ENCODE data around the gene WIZ.

The WIZ gene

DNA sequence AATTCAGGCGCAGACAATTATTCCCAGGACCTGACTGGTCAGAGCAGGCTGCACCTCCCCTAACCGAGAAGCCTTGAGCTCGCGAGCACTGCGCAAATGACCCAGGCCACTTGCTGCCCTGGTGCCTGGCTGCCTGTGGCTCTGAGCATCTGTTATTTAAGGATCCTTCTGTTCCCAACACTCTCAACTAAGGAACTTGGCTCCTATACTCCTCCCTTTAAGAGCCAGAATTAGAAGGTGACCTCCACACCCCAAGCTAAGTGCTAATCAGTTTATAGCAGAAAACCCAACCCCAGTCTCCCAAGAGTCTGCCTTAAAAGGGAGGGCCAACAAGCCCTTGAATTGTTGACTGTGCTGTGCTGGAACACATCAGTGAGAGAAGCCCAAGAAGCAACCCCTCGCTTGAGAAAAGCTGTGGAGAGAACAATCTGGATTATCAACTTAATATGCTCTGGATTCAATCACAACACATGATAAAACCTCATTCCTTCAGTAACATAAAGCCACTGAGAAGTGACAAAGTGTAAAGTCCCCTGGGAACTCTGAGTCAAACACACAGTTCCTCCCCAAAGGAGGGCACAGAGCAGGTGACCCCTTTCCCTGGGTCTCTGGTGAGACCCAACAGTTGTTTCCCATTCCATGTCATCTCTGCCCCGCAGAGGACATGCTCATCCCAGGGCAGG, 45.5 kb downstream of the WIZ start:
- TF ChIP-seq CTCF (IDR thresholded peaks at IDR 0.05; ENCODE audit: control insufficient read depth, extremely low read depth, insufficient read depth) = no peak
- H3K4me3 ChIP-seq (ENCODE audit: low read depth, low read length) = no peak overlapping the region

GRCh38 chr19:15403151-15403531, 46.6 kb downstream of the WIZ start:
- H3K4me3 ChIP-seq (ENCODE audit: low read depth, low read length) = no peak overlapping the region
- TF ChIP-seq CTCF (IDR thresholded peaks at IDR 0.05; ENCODE audit: control insufficient read depth, extremely low read depth, insufficient read depth) = no peak
- no peak for DNase-seq (ENCODE audit: low read depth)

More for the DNA sequence above, 45.5 kb downstream of the WIZ start:
- DNase-seq (ENCODE audit: low read depth) = no peak

DNA sequence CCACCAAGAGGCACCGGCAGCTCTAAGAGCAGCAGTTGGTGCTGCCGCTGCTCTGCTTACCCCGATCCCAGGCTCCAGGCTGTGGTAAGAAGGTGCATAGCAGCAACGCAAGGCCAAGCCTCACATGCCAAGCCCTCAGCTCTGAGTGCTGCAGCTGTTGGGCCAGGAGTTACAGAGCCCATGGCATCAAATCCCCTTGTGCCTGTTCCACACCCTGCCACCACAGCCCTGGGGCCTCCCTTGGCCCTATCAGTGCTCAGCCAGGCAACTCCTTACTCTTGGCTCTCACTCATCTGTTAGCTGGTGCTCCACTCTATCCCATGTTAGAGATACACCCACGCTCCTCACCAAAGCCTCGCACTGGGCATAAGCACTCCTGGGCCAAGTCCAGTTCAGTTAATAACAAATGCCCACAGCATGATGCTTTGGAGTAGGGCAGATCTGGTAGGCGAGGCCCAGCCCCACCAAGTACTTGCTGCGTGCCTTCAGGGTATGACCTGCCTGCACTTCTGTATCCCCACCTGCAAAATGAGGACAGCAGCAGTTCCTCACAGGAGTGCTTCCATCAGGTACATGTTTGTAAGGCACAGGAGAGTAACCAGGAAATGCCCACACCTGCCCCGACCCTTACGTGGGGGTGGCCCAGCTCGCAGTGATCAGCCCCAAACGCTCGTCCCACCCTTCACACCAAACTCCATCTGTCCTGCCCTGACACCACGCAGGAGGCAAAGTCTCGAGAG, 47.2 kb downstream of the WIZ start:
- H3K4me3 ChIP-seq (ENCODE audit: low read depth, low read length) = no peak overlapping the region
- DNase-seq (ENCODE audit: low read depth) = no peak
- TF ChIP-seq CTCF (IDR thresholded peaks at IDR 0.05; ENCODE audit: control insufficient read depth, extremely low read depth, insufficient read depth) = no peak

DNA sequence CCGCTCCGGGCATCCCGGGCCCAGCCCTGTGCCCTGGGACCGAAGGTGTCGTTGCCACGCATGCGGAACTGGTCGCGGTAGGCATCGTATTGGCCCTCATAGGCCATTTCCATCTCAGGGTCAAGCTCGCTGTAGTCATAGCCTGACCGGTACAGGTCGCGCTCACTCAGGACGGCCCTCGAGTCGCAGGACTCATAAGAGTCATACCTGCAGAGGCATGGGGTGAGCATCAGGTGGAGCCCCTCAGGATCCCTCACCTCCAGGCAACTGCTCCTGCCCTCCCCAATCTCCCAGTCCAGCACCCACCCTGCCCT, 48.4 kb downstream of the WIZ start:
- DNase-seq (ENCODE audit: low read depth) = no peak
- TF ChIP-seq CTCF (IDR thresholded peaks at IDR 0.05; ENCODE audit: control insufficient read depth, extremely low read depth, insufficient read depth) = no peak
- no peak overlapping the region for H3K4me3 ChIP-seq (ENCODE audit: low read depth, low read length)

GRCh38 chr19:15400521-15401396, 49.0 kb downstream of the WIZ start:
- no peak overlapping the region for H3K4me3 ChIP-seq (ENCODE audit: low read depth, low read length)
- DNase-seq (ENCODE audit: low read depth) = no peak
- TF ChIP-seq CTCF (IDR thresholded peaks at IDR 0.05; ENCODE audit: control insufficient read depth, extremely low read depth, insufficient read depth) = no peak

DNA sequence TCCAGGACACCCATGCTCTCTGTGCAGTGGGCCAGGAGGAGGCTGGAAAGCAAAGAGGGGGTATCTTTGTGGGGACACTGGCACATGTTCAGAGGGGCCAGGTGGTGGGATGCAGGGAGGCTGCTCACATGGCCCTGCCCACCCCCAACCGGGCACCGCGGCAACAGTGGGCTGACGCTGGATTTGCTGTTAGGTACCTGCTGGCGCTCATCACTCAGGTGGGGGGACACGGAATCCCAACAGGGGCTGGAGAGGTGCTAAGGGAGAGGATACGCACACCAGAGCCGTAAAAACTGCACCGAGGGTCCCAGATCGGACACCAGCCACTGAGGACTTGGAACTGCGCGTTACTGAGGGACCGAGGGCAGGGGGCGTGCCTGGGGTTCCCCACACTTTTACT, 50.1 kb downstream of the WIZ start:
- TF ChIP-seq CTCF (IDR thresholded peaks at IDR 0.05; ENCODE audit: control insufficient read depth, extremely low read depth, insufficient read depth) = no peak
- no peak for DNase-seq (ENCODE audit: low read depth)
- H3K4me3 ChIP-seq (ENCODE audit: low read depth, low read length) = no peak overlapping the region

All from LNCaP clone FGC (cell line).